Measurements from ENCODE around the gene FMO1. TPM values are rescaled to one million over a fixed set of nuclear protein-coding genes. Genes with fewer than 3 reads are reported as not detected.

The FMO1 gene
- total and polyA plus RNA-seq, 10 of the 15 experiments (the other 5 are each of a cell fraction or from before 2014, with no cell fraction given): not detected

DNA sequence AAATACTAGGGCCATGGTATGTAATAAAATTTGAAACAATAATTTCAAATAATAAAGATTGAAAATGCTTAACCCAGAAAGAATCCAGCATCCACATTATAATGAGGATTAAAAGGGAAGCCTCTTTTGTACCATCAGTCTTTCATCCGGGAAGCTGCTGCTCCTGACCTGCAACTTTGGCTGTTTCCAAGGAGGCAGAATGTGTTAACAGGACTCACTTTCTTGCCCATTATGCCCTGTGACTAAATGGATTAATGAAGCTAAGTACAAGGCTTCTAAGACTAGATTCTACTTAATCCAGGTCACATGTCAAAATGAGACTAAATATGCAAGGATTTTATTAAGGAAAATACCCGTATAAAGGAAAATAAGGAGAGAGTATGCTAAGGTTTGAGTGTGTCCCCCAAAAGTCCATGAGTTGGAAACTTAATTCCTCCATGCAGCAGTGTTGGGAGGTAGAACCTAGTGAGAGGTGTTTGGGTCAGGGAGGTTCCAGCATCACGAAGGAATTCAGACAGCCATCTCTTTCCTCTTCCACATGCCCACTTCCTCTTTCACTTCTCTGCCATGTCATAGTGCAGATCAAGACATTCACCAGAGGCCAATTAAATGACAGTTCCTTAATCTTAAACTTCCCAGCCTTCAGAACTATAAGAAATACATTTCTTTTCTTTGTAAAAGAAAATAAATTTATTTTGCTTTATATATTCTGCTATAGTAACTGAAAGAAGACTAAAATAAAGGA is 35.5 kb upstream of the FMO1 start:
- POLR2A ChIA-PET: no interaction called here
- intact Hi-C loops (cut with micrococcal nuclease; ENCODE audit: unreplicated experiment) (no loop called here), in situ Hi-C loops (cut with MboI) (no loop called here)
- H3K9ac ChIP-seq (ENCODE audit: control insufficient read depth, insufficient read depth, low read length): no peak overlapping the region
- FAIRE-seq (no peak), DNase-seq (ENCODE audit: low read depth, low spot score) (no peak), ATAC-seq (peak; percentile 46)
- H3K27me3 ChIP-seq (replicated peaks in 1 of 2; ENCODE audit: control insufficient read depth in 2 of 2, insufficient read depth in 2 of 2, low read length in 1 of 2): no peaks in the 10 kb centered on the region; a peak in 1 of 4 replicates
- H3K36me3 ChIP-seq (ENCODE audit: control insufficient read depth in 2 of 2, insufficient read depth in 2 of 2, low read length in 1 of 2): no peaks in the 10 kb centered on the region
- TF ChIP-seq SPI1 (IDR thresholded peaks at IDR 0.05; ENCODE audit: borderline replicate concordance, insufficient read depth, low read depth, low read length): peak; percentile 77
- TF ChIP-seq, protein P1, sequence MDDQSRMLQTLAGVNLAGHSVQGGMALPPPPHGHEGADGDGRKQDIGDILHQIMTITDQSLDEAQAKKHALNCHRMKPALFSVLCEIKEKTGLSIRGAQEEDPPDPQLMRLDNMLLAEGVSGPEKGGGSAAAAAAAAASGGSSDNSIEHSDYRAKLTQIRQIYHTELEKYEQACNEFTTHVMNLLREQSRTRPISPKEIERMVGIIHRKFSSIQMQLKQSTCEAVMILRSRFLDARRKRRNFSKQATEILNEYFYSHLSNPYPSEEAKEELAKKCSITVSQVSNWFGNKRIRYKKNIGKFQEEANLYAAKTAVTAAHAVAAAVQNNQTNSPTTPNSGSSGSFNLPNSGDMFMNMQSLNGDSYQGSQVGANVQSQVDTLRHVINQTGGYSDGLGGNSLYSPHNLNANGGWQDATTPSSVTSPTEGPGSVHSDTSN (IDR thresholded peaks at IDR 0.05; ENCODE audit: insufficient replicate concordance, low read depth, low read length): no peak
- no peak overlapping the region for H3K27ac ChIP-seq (ENCODE audit: control insufficient read depth, insufficient read depth)
- no peak overlapping the region for H3K4me3 ChIP-seq
- H2AFZ ChIP-seq (ENCODE audit: control insufficient read depth, low read depth, low read length): no peak overlapping the region
- no peaks in the 10 kb centered on the region for H3K9me3 ChIP-seq (replicated peaks; ENCODE audit: control insufficient read depth, insufficient read depth, low read length)
- WGBS (ENCODE audit: insufficient coverage, insufficient replicate concordance, low lambda C conversion rate, missing lambda C conversion rate): 27% methylated on average over 3 of the region's 3 CpGs
- CTCF ChIA-PET: interaction anchor here (1.3 to 1.5 kb wide), 2 partner anchors 9 to 14 kb away, joined by 4 to 5 read pairs; no protein-coding TSS in a partner anchor
- H4K20me1 ChIP-seq (ENCODE audit: control insufficient read depth, insufficient read depth): no peaks in the 10 kb centered on the region
- no peaks in the 10 kb centered on the region for H3K4me1 ChIP-seq (ENCODE audit: control insufficient read depth, insufficient read depth, low read length)
- H3K4me2 ChIP-seq (ENCODE audit: control insufficient read depth, insufficient read depth): no peak overlapping the region
- no peaks in the 10 kb centered on the region for H3K79me2 ChIP-seq (ENCODE audit: control insufficient read depth, insufficient read depth, low read length)
- RAD21 ChIA-PET (ENCODE audit: unreplicated experiment): no interaction called here
- SMC1A ChIA-PET (ENCODE audit: uncharacterized antibody, unreplicated experiment): no interaction called here
- no TSS peak for BruUV-seq (replicated peaks)
